ENCODE results near the gene KLK5. TPM values are rescaled to one million over a fixed set of nuclear protein-coding genes. Genes with fewer than 3 reads are reported as not detected.
"Not testable (repeated sequence)": the region's sequence is repeated elsewhere in the genome, so short reads cannot be mapped to it uniquely, and the experiment has no call there.

The KLK5 gene
- total RNA-seq, 2 experiments from 2014 or later = not detected

DNA sequence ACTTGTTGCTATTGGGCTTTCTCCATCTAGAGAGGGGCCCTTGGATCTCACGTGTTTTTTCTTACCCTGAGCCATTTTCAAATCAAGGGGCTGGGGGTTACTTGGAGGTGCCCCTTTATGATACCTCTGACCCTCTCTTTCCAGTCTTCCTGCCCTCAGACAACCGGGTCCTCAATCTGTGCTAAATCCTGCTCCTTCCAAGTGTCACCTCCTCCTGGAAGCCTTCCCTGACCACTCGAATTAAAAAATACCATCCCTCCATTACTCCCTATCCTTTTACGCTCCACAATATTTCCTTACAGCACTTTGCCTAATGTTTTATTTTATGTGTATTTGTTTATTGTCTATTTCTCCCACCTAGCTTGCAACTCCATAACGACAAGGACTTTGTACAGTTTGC lies 45.2 kb upstream of the KLK5 start:
- intact Hi-C loops (cut with DNase I, micrococcal nuclease) = no loop called here
- Histone ChIP-seq H3K9me3 (ENCODE audit: control insufficient read depth in 1 of 2, insufficient read depth in 1 of 2, low read length in 2 of 2) (peaks cover 0 to 22% of the 10 kb centered on the region in 2 experiments), H3K27ac (ENCODE audit: low read depth in 1 of 2, low read length in 2 of 2) (no peak overlapping the region), H3K4me3 (ENCODE audit: low read length) (no peak overlapping the region), H3K27me3 (ENCODE audit: control insufficient read depth in 1 of 2, insufficient read depth in 2 of 2, low read length in 2 of 2) (peaks cover 25 to 27% of the 10 kb centered on the region in 2 experiments), H3K36me3 (ENCODE audit: insufficient read depth, low read length) (no peaks in the 10 kb centered on the region), H3K4me1 (ENCODE audit: insufficient read depth, low read length) (no peaks in the 10 kb centered on the region)
- H3K27me3 Mint-ChIP-seq = peaks cover 45% of the 10 kb centered on the region
- no peaks in the 10 kb centered on the region for H3K9me3 Mint-ChIP-seq
- no peaks in the 10 kb centered on the region for H3K36me3 Mint-ChIP-seq (ENCODE audit: low read depth)
- no peak overlapping the region for H3K4me3 Mint-ChIP-seq
- no peak overlapping the region for H3K27ac Mint-ChIP-seq
- TF ChIP-seq, protein P1, sequence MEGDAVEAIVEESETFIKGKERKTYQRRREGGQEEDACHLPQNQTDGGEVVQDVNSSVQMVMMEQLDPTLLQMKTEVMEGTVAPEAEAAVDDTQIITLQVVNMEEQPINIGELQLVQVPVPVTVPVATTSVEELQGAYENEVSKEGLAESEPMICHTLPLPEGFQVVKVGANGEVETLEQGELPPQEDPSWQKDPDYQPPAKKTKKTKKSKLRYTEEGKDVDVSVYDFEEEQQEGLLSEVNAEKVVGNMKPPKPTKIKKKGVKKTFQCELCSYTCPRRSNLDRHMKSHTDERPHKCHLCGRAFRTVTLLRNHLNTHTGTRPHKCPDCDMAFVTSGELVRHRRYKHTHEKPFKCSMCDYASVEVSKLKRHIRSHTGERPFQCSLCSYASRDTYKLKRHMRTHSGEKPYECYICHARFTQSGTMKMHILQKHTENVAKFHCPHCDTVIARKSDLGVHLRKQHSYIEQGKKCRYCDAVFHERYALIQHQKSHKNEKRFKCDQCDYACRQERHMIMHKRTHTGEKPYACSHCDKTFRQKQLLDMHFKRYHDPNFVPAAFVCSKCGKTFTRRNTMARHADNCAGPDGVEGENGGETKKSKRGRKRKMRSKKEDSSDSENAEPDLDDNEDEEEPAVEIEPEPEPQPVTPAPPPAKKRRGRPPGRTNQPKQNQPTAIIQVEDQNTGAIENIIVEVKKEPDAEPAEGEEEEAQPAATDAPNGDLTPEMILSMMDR (IDR thresholded peaks at IDR 0.05) = no peak
- POLR2A ChIA-PET = no interaction called here
- H3K4me1 Mint-ChIP-seq (ENCODE audit: low read depth) = no peaks in the 10 kb centered on the region
- no peak for ATAC-seq (ENCODE audit: poor library complexity)
- CTCF ChIA-PET = no interaction called here
- no peak for DNase-seq

DNA sequence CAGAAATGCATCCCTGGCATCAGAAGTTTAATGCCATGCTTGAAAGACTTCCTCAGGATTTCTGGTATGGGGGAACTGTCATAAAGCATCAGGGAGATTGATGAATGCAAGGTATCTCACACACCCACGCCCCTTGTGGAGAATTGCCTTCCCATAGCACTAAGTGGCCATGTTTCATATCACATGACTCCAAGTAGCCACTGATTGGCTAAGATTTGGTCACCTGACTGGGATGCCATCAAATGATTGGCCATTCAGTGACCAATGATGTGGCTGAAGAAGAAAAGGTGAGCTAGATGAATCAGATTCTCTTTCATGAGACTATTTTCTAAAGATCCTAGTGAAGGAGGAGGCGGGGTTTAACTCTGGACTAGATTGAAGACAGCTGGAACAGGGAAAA lies 41.3 kb upstream of the KLK5 start:
- Mint-ChIP-seq H3K4me3 (no peak overlapping the region), H3K4me1 (ENCODE audit: low read depth) (no peaks in the 10 kb centered on the region), H3K9me3 (no peaks in the 10 kb centered on the region), H3K27me3 (peaks cover 38% of the 10 kb centered on the region), H3K36me3 (ENCODE audit: low read depth) (no peaks in the 10 kb centered on the region), H3K27ac (no peak overlapping the region)
- no peak overlapping the region for H3K27ac ChIP-seq (ENCODE audit: low read depth in 1 of 2, low read length in 2 of 2)
- POLR2A ChIA-PET = no interaction called here
- CTCF ChIA-PET = no interaction called here
- no peaks in the 10 kb centered on the region for H3K9me3 ChIP-seq (ENCODE audit: control insufficient read depth in 1 of 2, insufficient read depth in 1 of 2, low read length in 2 of 2)
- H3K4me3 ChIP-seq (ENCODE audit: low read length) = no peak overlapping the region
- ATAC-seq (ENCODE audit: poor library complexity) = no peak
- no peak for DNase-seq
- TF ChIP-seq, protein P1 (IDR thresholded peaks at IDR 0.05) = no peak
- intact Hi-C loops (cut with DNase I, micrococcal nuclease) = no loop called here
- peaks cover 4 to 7% of the 10 kb centered on the region in 2 experiments for H3K27me3 ChIP-seq (ENCODE audit: control insufficient read depth in 1 of 2, insufficient read depth in 2 of 2, low read length in 2 of 2)
- H3K4me1 ChIP-seq (ENCODE audit: insufficient read depth, low read length) = no peaks in the 10 kb centered on the region
- H3K36me3 ChIP-seq (ENCODE audit: insufficient read depth, low read length) = no peaks in the 10 kb centered on the region

DNA sequence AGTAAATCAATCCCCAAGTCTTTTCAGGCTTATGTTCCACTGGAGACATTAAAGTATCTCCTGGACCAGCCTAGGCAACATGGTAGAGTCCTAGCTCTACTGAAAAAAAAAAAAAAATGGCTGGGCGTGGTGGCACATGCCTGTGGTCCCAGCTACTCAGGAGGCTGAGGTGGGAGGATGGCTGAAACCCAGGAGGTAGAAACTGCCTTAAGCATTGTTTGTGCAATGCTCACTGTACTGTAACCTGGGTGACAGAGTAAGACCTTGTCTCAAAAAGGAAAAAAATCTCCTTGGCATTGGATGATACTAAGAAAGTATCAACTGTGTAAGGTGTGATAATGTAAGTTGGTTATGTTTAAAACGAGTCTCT lies 39.8 kb upstream of the KLK5 start:
- ChIA-PET POLR2A (no interaction called here), CTCF (no interaction called here)
- ATAC-seq (ENCODE audit: poor library complexity) (no peak), DNase-seq (no peak)
- no peaks in the 10 kb centered on the region for H3K4me1 ChIP-seq (ENCODE audit: insufficient read depth, low read length)
- H3K27ac ChIP-seq (ENCODE audit: low read depth in 1 of 2, low read length in 2 of 2) = no peak overlapping the region
- H3K9me3 ChIP-seq (ENCODE audit: control insufficient read depth in 1 of 2, insufficient read depth in 1 of 2, low read length in 2 of 2) = no peaks in the 10 kb centered on the region
- no peaks in the 10 kb centered on the region for H3K36me3 ChIP-seq (ENCODE audit: insufficient read depth, low read length)
- H3K27me3 Mint-ChIP-seq = peaks cover 40% of the 10 kb centered on the region
- H3K9me3 Mint-ChIP-seq = no peaks in the 10 kb centered on the region
- no peaks in the 10 kb centered on the region for H3K4me1 Mint-ChIP-seq (ENCODE audit: low read depth)
- no peak overlapping the region for H3K4me3 ChIP-seq (ENCODE audit: low read length)
- peaks cover 0 to 4% of the 10 kb centered on the region in 2 experiments for H3K27me3 ChIP-seq (ENCODE audit: control insufficient read depth in 1 of 2, insufficient read depth in 2 of 2, low read length in 2 of 2)
- TF ChIP-seq, protein P1 (IDR thresholded peaks at IDR 0.05) = no peak
- no peak overlapping the region for H3K4me3 Mint-ChIP-seq
- H3K36me3 Mint-ChIP-seq (ENCODE audit: low read depth) = no peaks in the 10 kb centered on the region
- intact Hi-C loops (cut with DNase I, micrococcal nuclease) = no loop called here
- no peak overlapping the region for H3K27ac Mint-ChIP-seq

DNA sequence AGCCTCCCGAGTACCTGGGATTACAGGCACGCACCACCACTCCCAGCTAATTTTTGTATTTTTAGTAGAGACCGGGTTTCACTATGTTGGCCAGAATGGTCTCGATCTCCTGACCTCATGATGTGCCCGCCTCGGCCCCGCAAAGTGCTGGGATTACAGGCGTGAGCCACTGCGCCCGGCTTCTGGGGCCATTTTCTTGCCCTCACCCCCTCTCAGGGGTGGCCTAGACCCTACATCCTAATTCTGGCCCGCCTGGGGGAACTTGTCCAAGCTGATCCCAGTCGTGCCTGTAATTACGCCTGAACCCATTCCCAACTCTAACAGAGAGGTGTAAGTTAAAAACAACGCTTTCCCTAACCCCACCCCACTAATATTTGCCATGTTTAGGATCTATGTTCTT lies 31.6 kb upstream of the KLK5 start:
- peaks cover 3 to 31% of the 10 kb centered on the region in 2 experiments for H3K27me3 ChIP-seq (ENCODE audit: control insufficient read depth in 1 of 2, insufficient read depth in 2 of 2, low read length in 2 of 2)
- H3K36me3 ChIP-seq (ENCODE audit: insufficient read depth, low read length); ATAC-seq (ENCODE audit: poor library complexity); H3K4me3 ChIP-seq (ENCODE audit: low read length); H3K36me3 Mint-ChIP-seq (ENCODE audit: low read depth); H3K9me3 ChIP-seq (ENCODE audit: control insufficient read depth in 1 of 2, insufficient read depth in 1 of 2, low read length in 2 of 2); DNase-seq; H3K4me1 ChIP-seq (ENCODE audit: insufficient read depth, low read length); CTCF ChIA-PET; H3K27ac Mint-ChIP-seq; H3K4me1 Mint-ChIP-seq (ENCODE audit: low read depth); H3K27ac ChIP-seq (ENCODE audit: low read depth in 1 of 2, low read length in 2 of 2); H3K9me3 Mint-ChIP-seq; H3K4me3 Mint-ChIP-seq; intact Hi-C loops (cut with DNase I, micrococcal nuclease): not testable (repeated sequence)
- peaks cover 64% of the 10 kb centered on the region for H3K27me3 Mint-ChIP-seq
- POLR2A ChIA-PET = interaction anchor here (0.6 kb wide), 1 partner anchor 633 kb away, joined by 4 read pairs; no protein-coding TSS in a partner anchor

Data from CD4-positive, alpha-beta T cell (primary cell).